Prostate gland (tissue), 2 donors: ENCODE results near the gene UQCRC1. TPM values are rescaled to one million over a fixed set of nuclear protein-coding genes. Genes with fewer than 3 reads are reported as not detected.

Experiments used
- DNase-seq: peaks from one replicate; pipeline ENCODE4 v3.0.0-alpha.2; 2019; ENCODE audit warnings: low spot score
- H3K27ac ChIP-seq, 2 donors: fragments of 200-600 bp; sonication (generic); 2 replicates each; pipeline ENCODE4 v1.5.1; 2017 to 2019
- H3K27me3 ChIP-seq: fragments of 200-600 bp; sonication (generic); replicated peaks from 2 replicates; pipeline ENCODE4 v1.5.1; 2019; ENCODE audit not compliant: insufficient read depth
- H3K36me3 ChIP-seq, 2 donors: fragments of 200-600 bp; sonication (generic); 1 replicate in 1 of 2; 2 replicates in 1 of 2; pipeline versions ENCODE4 v1.5.1 to v1.8.1; 2017 to 2019
- H3K4me1 ChIP-seq: fragments of 200-600 bp; sonication (generic); replicated peaks from 2 replicates; pipeline ENCODE4 v1.5.1; 2019
- H3K4me3 ChIP-seq, 2 donors: fragments of 200-600 bp; sonication (generic); 2 replicates each; pipeline ENCODE4 v1.5.1; 2017 to 2019
- H3K9me3 ChIP-seq: fragments of 200-600 bp; sonication (generic); 2 replicates; pipeline ENCODE4 v1.5.1; 2017
- POLR2A ChIP-seq: fragments of 450-650 bp; IDR thresholded peaks from one replicate; pipeline ENCODE4 v1.6.1; 2016; ENCODE audit warnings: antibody characterized with exemption, mild to moderate bottlenecking
- POLR2AphosphoS5 ChIP-seq: sonication (generic); formaldehyde crosslinking; IDR thresholded peaks from one replicate; pipeline ENCODE4 v1.6.1; 2017; ENCODE audit warnings: antibody characterized with exemption
- WGBS: methylation state at CpG from one replicate; pipeline ENCODE4 v1.1.5; 2018; 5-methylcytosine and 5-hydroxymethylcytosine counted together
- intact Hi-C: fragments of 100-400 bp; cut with DNase I; formaldehyde crosslinking; loops from one replicate; pipeline ENCODE4 v1.14.2; 2022
- total RNA-seq, 2 donors: library from RNA; depleted of rRNA; stranded (reverse); fragments of >200 nt; gene quantifications; one replicate each; pipeline ENCODE4 v1.1.0, GENCODE V29; 2016
- TF ChIP-seq, protein P1 (sequence below), 4 experiments: fragments of 200-600 bp in 2 of 4; fragments of 450-650 bp in 2 of 4; sonication (generic) in 2 of 4; IDR thresholded peaks; 1 replicate in 3 of 4; 2 replicates in 1 of 4; pipeline ENCODE4 v1.5.1; 2016 to 2019; ENCODE audit warnings: antibody characterized with exemption in 4 of 4, mild to moderate bottlenecking in 2 of 4, moderate library complexity in 2 of 4

The UQCRC1 gene
- 100 to 1,000 TPM; 239 to 251 TPM for total RNA-seq

DNA sequence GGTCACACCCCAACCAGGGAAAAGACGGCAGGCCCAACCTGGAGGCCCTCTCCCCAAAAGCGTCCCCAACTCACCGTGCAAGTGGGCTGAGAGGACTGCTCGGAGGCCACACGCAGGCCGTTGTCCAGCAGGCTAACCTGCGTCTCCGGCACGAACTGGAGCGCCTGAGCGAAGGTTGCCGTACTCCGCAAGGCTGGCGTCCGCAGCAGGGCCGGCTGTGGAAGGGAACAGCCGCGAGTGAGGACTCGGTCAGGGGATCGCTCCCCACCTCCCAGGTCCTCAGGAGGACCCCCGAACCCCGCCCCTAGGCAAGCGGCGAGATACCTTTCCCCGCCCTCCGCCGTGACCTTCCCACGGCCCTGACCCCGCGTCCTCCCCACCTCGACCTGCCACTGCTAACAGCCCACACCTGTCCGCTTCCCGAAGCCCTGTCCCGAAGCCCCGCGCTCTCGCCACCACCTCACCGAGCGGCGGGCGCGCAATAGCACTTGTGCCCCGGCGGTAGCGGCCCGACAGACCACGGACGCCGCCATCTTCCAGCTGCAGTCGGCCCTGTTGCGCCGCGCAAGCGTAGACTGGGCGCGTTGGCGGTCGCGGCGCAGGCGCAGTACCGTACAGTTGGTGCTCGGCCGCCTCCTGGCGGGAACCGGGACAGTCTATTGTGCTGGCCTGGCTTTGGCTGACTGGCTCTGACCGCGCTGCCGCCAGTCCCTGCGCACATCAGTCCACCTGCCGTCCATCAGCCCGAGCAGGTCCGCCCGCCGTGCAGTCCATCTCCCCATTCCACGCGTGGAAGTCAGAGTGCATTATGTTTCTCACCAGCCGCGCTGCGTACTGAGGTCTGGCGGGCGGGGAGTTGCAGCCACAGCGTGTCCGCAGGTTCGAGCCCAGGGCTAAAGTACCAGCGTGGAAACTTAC, at the start of gene UQCRC1:
UQCRC1 (minus strand) TSS at position 559 of the 918 bp plus-strand sequence; CDS start at position 533, 26 bp downstream.
- peak within 1 kb of the TSS; percentile 84 to 88 for H3K27ac ChIP-seq
- peaks cover 5 to 8% of the 10 kb centered on the region in 2 donors for H3K36me3 ChIP-seq
- intact Hi-C loops, result loop anchor here (2.0 to 10.0 kb wide), 2 partner anchors 51 to 155 kb away; no protein-coding TSS in a partner anchor
- H3K4me1 ChIP-seq, result no peaks in the 10 kb centered on the region
- peak; percentile 89 for DNase-seq
- H3K27me3 ChIP-seq, result no peaks in the 10 kb centered on the region
- H3K9me3 ChIP-seq, result no peaks in the 10 kb centered on the region
- TF ChIP-seq POLR2A (peak; percentile 90), POLR2AphosphoS5 (peak; percentile 98)
- TF ChIP-seq, protein P1, sequence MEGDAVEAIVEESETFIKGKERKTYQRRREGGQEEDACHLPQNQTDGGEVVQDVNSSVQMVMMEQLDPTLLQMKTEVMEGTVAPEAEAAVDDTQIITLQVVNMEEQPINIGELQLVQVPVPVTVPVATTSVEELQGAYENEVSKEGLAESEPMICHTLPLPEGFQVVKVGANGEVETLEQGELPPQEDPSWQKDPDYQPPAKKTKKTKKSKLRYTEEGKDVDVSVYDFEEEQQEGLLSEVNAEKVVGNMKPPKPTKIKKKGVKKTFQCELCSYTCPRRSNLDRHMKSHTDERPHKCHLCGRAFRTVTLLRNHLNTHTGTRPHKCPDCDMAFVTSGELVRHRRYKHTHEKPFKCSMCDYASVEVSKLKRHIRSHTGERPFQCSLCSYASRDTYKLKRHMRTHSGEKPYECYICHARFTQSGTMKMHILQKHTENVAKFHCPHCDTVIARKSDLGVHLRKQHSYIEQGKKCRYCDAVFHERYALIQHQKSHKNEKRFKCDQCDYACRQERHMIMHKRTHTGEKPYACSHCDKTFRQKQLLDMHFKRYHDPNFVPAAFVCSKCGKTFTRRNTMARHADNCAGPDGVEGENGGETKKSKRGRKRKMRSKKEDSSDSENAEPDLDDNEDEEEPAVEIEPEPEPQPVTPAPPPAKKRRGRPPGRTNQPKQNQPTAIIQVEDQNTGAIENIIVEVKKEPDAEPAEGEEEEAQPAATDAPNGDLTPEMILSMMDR (IDR thresholded peaks at IDR 0.05), result peak; percentile 47 to 96 (median 88)
- 2% methylated on average over 84 of the region's 86 CpGs for WGBS
- peak within 1 kb of the TSS; percentile 88 to 91 for H3K4me3 ChIP-seq

DNA sequence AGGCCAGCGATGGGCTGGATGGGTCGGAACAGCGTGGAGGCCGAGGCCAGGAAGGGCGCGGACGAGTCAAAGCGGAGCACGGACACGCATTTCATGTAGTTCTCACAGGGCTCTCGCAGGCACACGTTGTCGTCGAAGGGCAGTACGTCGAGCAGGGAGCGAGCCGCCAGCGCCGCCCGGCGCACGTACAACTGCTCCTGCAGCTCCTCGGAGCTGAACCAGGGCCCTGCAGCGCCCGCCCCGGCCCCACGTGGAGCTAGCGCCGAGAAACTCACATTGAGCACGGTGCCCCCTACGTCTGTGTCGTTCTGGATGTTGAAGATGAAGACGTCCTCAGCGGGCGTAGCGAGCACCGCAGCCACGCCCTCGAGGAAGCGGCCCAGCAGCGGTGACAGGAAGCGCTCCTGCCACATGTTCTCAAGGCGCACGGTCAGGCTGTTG, 47.4 kb upstream of the UQCRC1 start:
- 61% methylated on average over 33 of the region's 45 CpGs for WGBS
- peak overlapping the region; percentile 68 to 74 for H3K27ac ChIP-seq

DNA sequence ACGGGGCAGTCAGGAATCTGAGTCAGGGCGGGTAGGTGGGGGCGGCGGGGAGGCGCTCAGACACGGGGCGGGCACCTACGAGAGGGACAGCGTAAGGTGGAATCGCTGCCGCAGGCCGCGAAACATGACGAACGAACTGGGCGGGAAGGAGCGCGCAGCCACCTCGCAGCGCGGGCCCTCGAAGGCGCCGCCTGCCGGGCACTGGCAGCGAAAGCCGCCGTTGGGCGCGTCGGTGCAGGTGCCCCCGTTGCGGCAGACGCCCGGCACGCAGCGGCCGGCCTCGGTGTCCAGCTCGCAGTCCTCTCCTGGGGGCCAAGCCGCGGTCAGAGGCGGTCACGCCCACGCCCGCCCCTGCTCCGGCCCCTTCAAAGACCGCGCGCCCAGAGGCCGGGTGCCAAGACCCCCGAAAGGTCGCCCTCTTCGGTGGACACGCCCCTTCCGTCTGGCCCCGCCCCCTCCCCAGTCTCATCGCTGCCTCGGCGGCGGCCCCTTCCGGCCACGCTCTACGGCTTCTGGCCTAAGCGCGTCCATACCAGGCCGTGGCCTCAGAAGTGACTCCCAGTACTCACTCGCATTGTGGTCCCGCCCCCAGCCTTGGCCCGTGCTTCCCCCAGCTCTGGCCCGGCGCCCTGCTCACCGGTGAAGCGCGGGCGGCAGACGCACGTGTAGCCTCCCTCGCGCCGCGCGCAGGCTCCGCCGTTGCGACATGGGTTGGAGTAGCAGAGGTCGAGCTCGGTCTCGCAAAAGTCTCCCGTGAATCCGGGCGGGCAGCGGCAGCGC, 46.8 kb upstream of the UQCRC1 start:
- no peaks in the 10 kb centered on the region for H3K9me3 ChIP-seq
- TF ChIP-seq, protein P1 (IDR thresholded peaks at IDR 0.05), result peak; percentile 29 to 93 (median 74)
- TF ChIP-seq POLR2A (no peak), POLR2AphosphoS5 (peak; percentile 64)
- H3K27me3 ChIP-seq, result no peaks in the 10 kb centered on the region
- H3K36me3 ChIP-seq, result no peaks in the 10 kb centered on the region
- no peaks in the 10 kb centered on the region for H3K4me1 ChIP-seq
- H3K27ac ChIP-seq, result peak overlapping the region; percentile 68 to 74
- WGBS, result 3% methylated on average over 74 of the region's 94 CpGs
- peak overlapping the region; percentile 47 to 54 for H3K4me3 ChIP-seq
- peak; percentile 69 for DNase-seq
- intact Hi-C loops, result no loop called here

More for the DNA sequence above, 47.4 kb upstream of the UQCRC1 start:
- no peaks in the 10 kb centered on the region for H3K4me1 ChIP-seq
- peak overlapping the region; percentile 47 to 54 for H3K4me3 ChIP-seq
- intact Hi-C loops, result no loop called here
- DNase-seq, result no peak
- H3K36me3 ChIP-seq, result no peaks in the 10 kb centered on the region
- H3K9me3 ChIP-seq, result no peaks in the 10 kb centered on the region
- H3K27me3 ChIP-seq, result no peaks in the 10 kb centered on the region
- TF ChIP-seq POLR2AphosphoS5 (no peak), POLR2A (no peak)
- TF ChIP-seq, protein P1 (IDR thresholded peaks at IDR 0.05), result no peak

DNA sequence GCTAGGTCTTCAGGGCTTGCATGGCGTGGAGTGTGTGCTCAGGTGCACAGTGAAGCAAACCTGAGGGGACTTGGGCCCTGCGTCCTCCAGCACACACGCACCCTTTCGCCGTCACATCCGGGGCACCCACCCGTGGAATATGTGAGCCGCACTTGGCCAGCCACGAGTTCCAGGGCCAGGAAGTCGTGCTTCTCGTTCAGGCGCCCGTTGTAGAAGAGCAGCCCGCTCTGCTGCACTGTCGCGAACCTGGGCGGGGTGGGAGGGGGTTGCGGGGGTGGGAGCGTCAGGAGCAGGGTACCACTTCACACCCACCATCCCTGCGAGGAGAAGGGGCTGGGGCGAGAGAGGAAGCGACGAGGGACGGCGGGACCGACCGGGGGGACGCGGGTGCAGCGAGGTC, 46.2 kb upstream of the UQCRC1 start:
- TF ChIP-seq POLR2A (no peak), POLR2AphosphoS5 (no peak)
- TF ChIP-seq, protein P1 (IDR thresholded peaks at IDR 0.05), result no peak
- Histone ChIP-seq H3K36me3 (no peaks in the 10 kb centered on the region), H3K4me1 (no peaks in the 10 kb centered on the region), H3K27me3 (no peaks in the 10 kb centered on the region), H3K27ac (peak overlapping the region; percentile 68 to 74), H3K9me3 (no peaks in the 10 kb centered on the region), H3K4me3 (peak overlapping the region; percentile 47 to 54)
- DNase-seq, result no peak
- WGBS, result 15% methylated on average over 30 of the region's 30 CpGs
- intact Hi-C loops, result no loop called here
